ENCODE measurements around the gene CCNJL. TPM values are rescaled to one million over a fixed set of nuclear protein-coding genes. Genes with fewer than 3 reads are reported as not detected.

CCNJL gene, protein sequence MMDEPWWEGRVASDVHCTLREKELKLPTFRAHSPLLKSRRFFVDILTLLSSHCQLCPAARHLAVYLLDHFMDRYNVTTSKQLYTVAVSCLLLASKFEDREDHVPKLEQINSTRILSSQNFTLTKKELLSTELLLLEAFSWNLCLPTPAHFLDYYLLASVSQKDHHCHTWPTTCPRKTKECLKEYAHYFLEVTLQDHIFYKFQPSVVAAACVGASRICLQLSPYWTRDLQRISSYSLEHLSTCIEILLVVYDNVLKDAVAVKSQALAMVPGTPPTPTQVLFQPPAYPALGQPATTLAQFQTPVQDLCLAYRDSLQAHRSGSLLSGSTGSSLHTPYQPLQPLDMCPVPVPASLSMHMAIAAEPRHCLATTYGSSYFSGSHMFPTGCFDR
- 12.7 TPM for polyA plus RNA-seq
- long read RNA-seq, donor 1, result 0 reads
- long read RNA-seq, donor 2, partial matches to known transcripts, result 0 of 2 reads
- long read RNA-seq, donor 2, other reads (novel, unspliced or antisense), result 0 of 2 reads
- long read RNA-seq, donor 3, transcript CCNJL-201 (6 exons, 3,171 nt), result major isoform, 5 of 10 reads
- long read RNA-seq, donor 3, partial matches to known transcripts, result 5 of 10 reads
- long read RNA-seq, donor 3, other reads (novel, unspliced or antisense), result 0 of 10 reads
- long read RNA-seq, donor 4, partial matches to known transcripts, result 0 of 1 reads
- long read RNA-seq, donor 4, other reads (novel, unspliced or antisense), result 0 of 1 reads
- long read RNA-seq, donor 5, result 0 reads
- long read RNA-seq, donor 6, partial matches to known transcripts, result 0 of 2 reads
- long read RNA-seq, donor 6, other reads (novel, unspliced or antisense), result 0 of 2 reads
- long read RNA-seq, donor 7, result 0 reads
- long read RNA-seq, donor 8, partial matches to known transcripts, result 0 of 3 reads
- long read RNA-seq, donor 8, other reads (novel, unspliced or antisense), result 0 of 3 reads
- long read RNA-seq, donor 9, partial matches to known transcripts, result 0 of 3 reads
- long read RNA-seq, donor 9, other reads (novel, unspliced or antisense), result 0 of 3 reads
- long read RNA-seq, donor 10, transcript CCNJL-201 (6 exons, 3,171 nt), result major isoform, 6 of 6 reads
- long read RNA-seq, donor 10, partial matches to known transcripts, result 0 of 6 reads
- long read RNA-seq, donor 10, other reads (novel, unspliced or antisense), result 0 of 6 reads
- long read RNA-seq, donor 11, partial matches to known transcripts, result 0 of 1 reads
- long read RNA-seq, donor 11, other reads (novel, unspliced or antisense), result 0 of 1 reads

DNA sequence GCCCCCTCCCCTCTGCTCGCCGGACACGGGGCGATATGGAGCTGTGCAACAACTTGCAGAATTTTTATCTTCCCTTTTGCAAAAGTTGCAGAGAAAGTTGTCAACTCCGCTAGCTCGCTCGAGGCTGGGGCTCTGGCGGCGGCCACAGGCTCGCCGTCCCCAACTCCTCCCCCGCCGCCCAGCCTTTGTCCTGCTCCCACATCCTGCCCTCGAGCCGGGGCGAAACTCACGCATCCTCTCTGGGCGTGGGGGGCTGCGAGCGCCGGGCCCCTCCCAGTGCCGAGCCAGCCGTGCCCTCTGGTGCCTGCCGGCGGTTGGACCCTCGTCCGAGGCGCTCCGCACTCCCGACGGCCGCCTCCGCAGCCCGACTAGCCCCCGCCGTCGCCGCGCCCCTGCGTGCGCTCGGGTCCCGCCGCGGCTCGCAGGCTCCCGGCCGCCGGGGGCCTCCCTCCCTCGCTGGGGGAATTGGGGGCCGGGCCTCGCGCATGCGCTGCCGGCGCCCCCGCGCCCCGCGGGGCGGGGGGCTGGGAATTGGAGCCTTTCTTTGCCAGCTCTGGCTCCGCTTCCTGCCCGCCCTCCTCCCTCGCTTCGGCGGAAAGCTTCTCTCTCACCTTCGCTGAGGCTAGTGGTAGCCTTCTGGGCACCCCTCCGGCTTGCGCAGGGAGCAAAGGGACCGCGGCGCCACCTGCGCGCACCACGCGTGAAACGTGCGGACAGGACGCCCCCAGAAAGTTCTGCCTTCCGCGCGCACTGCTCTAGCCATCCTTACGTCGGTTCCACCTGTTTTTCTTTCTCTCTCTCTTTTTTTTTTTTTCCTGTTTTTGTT, at the start of gene CCNJL:
CCNJL (minus strand) TSS at position 431 of the 826 bp plus-strand sequence. CDS start 641 bp downstream, outside the sequence.
- H3K27ac ChIP-seq (ENCODE audit: low read length), result peak within 1 kb of the TSS; percentile 57

GRCh38 chr5:160361624-160362228, 49.4 kb upstream of the CCNJL start:
- Histone ChIP-seq H3K27me3 (ENCODE audit: control insufficient read depth, insufficient read depth, low read length) (no peaks in the 10 kb centered on the region), H3K4me3 (ENCODE audit: low read length) (no peak overlapping the region), H3K9me3 (ENCODE audit: control insufficient read depth, low read depth, low read length) (no peaks in the 10 kb centered on the region), H3K4me1 (ENCODE audit: control insufficient read depth, insufficient read depth, low read length) (no peaks in the 10 kb centered on the region), H3K36me3 (ENCODE audit: control insufficient read depth, insufficient read depth, low read length) (no peaks in the 10 kb centered on the region), H3K27ac (ENCODE audit: low read length) (no peak overlapping the region)
- DNase-seq, result no peak
- WGBS (ENCODE audit: insufficient coverage, low lambda C conversion rate), result 100% methylated on average over 1 of the region's 9 CpGs

More for the DNA sequence above, at the start of gene CCNJL:
- Histone ChIP-seq H3K4me3 (ENCODE audit: low read length) (peak within 1 kb of the TSS; percentile 86), H3K27me3 (ENCODE audit: control insufficient read depth, insufficient read depth, low read length) (no peaks in the 10 kb centered on the region), H3K9me3 (ENCODE audit: control insufficient read depth, low read depth, low read length) (no peaks in the 10 kb centered on the region), H3K4me1 (ENCODE audit: control insufficient read depth, insufficient read depth, low read length) (peaks cover 26% of the 10 kb centered on the region), H3K36me3 (ENCODE audit: control insufficient read depth, insufficient read depth, low read length) (peaks cover 18% of the 10 kb centered on the region)
- peak; percentile 49 to 84 for DNase-seq
- WGBS (ENCODE audit: insufficient coverage, low lambda C conversion rate), result 0% methylated on average over 5 of the region's 84 CpGs

DNA sequence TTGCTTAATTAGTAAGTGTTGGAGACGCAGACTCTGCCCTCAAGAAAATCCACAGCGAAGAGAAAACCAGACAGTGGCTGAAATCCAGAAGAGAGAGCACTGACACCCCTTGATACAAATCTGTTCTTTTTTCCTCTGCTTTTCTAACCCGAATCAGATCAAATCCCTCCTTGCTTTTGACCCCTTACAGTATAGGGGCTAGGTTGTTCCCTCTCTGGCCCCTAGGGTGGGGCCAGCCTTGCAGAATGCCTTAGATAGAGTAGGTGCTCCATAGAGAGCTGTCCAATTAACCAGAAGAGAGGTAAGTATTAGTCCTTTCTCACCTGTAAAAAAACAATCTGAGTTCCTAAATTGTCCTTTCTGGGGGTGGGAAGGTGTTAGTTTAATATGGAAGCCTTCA, 47.9 kb upstream of the CCNJL start:
- Histone ChIP-seq H3K36me3 (ENCODE audit: control insufficient read depth, insufficient read depth, low read length) (no peaks in the 10 kb centered on the region), H3K4me1 (ENCODE audit: control insufficient read depth, insufficient read depth, low read length) (no peaks in the 10 kb centered on the region), H3K9me3 (ENCODE audit: control insufficient read depth, low read depth, low read length) (no peaks in the 10 kb centered on the region), H3K27ac (ENCODE audit: low read length) (no peak overlapping the region), H3K4me3 (ENCODE audit: low read length) (no peak overlapping the region), H3K27me3 (ENCODE audit: control insufficient read depth, insufficient read depth, low read length) (no peaks in the 10 kb centered on the region)
- DNase-seq, result no peak
- WGBS (ENCODE audit: insufficient coverage, low lambda C conversion rate), result 68% methylated on average over 2 of the region's 3 CpGs

GRCh38 chr5:160359816-160360215, 47.5 kb upstream of the CCNJL start:
- WGBS (ENCODE audit: insufficient coverage, low lambda C conversion rate), result no CpG with 5 or more reads among the region's 4 CpGs
- DNase-seq, result peak in 1 of 2 donors; percentile 49
- Histone ChIP-seq H3K36me3 (ENCODE audit: control insufficient read depth, insufficient read depth, low read length) (no peaks in the 10 kb centered on the region), H3K4me1 (ENCODE audit: control insufficient read depth, insufficient read depth, low read length) (no peaks in the 10 kb centered on the region), H3K4me3 (ENCODE audit: low read length) (no peak overlapping the region), H3K27ac (ENCODE audit: low read length) (no peak overlapping the region), H3K27me3 (ENCODE audit: control insufficient read depth, insufficient read depth, low read length) (no peaks in the 10 kb centered on the region), H3K9me3 (ENCODE audit: control insufficient read depth, low read depth, low read length) (no peaks in the 10 kb centered on the region)

GRCh38 chr5:160359242-160359641, 46.9 kb upstream of the CCNJL start:
- Histone ChIP-seq H3K9me3 (ENCODE audit: control insufficient read depth, low read depth, low read length) (no peaks in the 10 kb centered on the region), H3K36me3 (ENCODE audit: control insufficient read depth, insufficient read depth, low read length) (no peaks in the 10 kb centered on the region), H3K4me3 (ENCODE audit: low read length) (no peak overlapping the region), H3K27ac (ENCODE audit: low read length) (no peak overlapping the region), H3K27me3 (ENCODE audit: control insufficient read depth, insufficient read depth, low read length) (no peaks in the 10 kb centered on the region), H3K4me1 (ENCODE audit: control insufficient read depth, insufficient read depth, low read length) (no peaks in the 10 kb centered on the region)
- DNase-seq, result no peak
- WGBS (ENCODE audit: insufficient coverage, low lambda C conversion rate), result no CpG with 5 or more reads among the region's 1 CpG

- H3K27me3 ChIP-seq (ENCODE audit: control insufficient read depth, insufficient read depth, low read length), result no peaks in the 10 kb centered on the region
- WGBS (ENCODE audit: insufficient coverage, low lambda C conversion rate), result 90% methylated on average over 2 of the region's 7 CpGs
- no peaks in the 10 kb centered on the region for H3K4me1 ChIP-seq (ENCODE audit: control insufficient read depth, insufficient read depth, low read length)
- H3K27ac ChIP-seq (ENCODE audit: low read length), result no peak overlapping the region
- no peaks in the 10 kb centered on the region for H3K9me3 ChIP-seq (ENCODE audit: control insufficient read depth, low read depth, low read length)
- no peaks in the 10 kb centered on the region for H3K36me3 ChIP-seq (ENCODE audit: control insufficient read depth, insufficient read depth, low read length)
- H3K4me3 ChIP-seq (ENCODE audit: low read length), result no peak overlapping the region
- DNase-seq, result no peak
Observed at GRCh38 chr5:160357861-160358411, 45.6 kb upstream of the CCNJL start.

DNA sequence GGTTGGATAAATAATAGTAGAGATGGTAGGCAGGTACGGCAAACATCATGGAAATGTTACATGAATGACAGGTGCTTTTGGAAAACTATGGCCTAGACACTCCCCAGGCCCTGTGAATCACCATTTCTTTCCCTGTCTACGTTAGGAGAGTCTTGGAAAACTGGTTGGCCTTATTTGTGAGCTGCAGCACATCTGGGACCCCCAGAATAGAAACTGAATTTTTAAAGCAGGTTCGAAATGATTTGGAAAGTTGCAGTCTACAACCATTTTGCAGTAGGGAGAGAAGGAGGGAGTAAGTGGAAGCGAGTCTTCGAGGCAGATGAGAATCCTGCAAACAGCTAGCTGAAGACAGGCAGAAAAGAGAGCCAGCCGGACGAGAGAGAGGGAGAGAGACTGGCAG, 45.0 kb upstream of the CCNJL start:
- H3K4me3 ChIP-seq (ENCODE audit: low read length), result no peak overlapping the region
- no peaks in the 10 kb centered on the region for H3K36me3 ChIP-seq (ENCODE audit: control insufficient read depth, insufficient read depth, low read length)
- no peaks in the 10 kb centered on the region for H3K9me3 ChIP-seq (ENCODE audit: control insufficient read depth, low read depth, low read length)
- H3K27ac ChIP-seq (ENCODE audit: low read length), result no peak overlapping the region
- H3K27me3 ChIP-seq (ENCODE audit: control insufficient read depth, insufficient read depth, low read length), result no peaks in the 10 kb centered on the region
- no peaks in the 10 kb centered on the region for H3K4me1 ChIP-seq (ENCODE audit: control insufficient read depth, insufficient read depth, low read length)
- WGBS (ENCODE audit: insufficient coverage, low lambda C conversion rate), result 80% methylated on average over 2 of the region's 7 CpGs
- DNase-seq, result no peak

GRCh38 chr5:160356550-160357347, 44.4 kb upstream of the CCNJL start:
- no peaks in the 10 kb centered on the region for H3K4me1 ChIP-seq (ENCODE audit: control insufficient read depth, insufficient read depth, low read length)
- no peaks in the 10 kb centered on the region for H3K9me3 ChIP-seq (ENCODE audit: control insufficient read depth, low read depth, low read length)
- no peak overlapping the region for H3K4me3 ChIP-seq (ENCODE audit: low read length)
- no CpG with 5 or more reads among the region's 7 CpGs for WGBS (ENCODE audit: insufficient coverage, low lambda C conversion rate)
- H3K36me3 ChIP-seq (ENCODE audit: control insufficient read depth, insufficient read depth, low read length), result no peaks in the 10 kb centered on the region
- H3K27me3 ChIP-seq (ENCODE audit: control insufficient read depth, insufficient read depth, low read length), result no peaks in the 10 kb centered on the region
- DNase-seq, result peak in 1 of 2 donors; percentile 43
- no peak overlapping the region for H3K27ac ChIP-seq (ENCODE audit: low read length)

Data from large intestine (tissue), 12 donors.